Mammary epithelial cell (primary cell): ENCODE measurements around the gene PHLDB1.

Experiments
- EZH2 ChIP-seq: IDR thresholded peaks from 2 replicates; pipeline ENCODE4 v1.6.1; 2012; ENCODE audit warnings: low read length, inconsistent platforms, borderline replicate concordance
- TF ChIP-seq, protein P1 (sequence below), 2 donors: IDR thresholded peaks in 1 of 2; conservative IDR thresholded peaks in 1 of 2; 2 replicates each; pipeline ENCODE4 v1.5.1; 2011 to 2012; ENCODE audit warnings: inconsistent platforms in 2 of 2, low read length in 2 of 2, mild to moderate bottlenecking in 2 of 2, control low read depth in 1 of 2, low read depth in 1 of 2; ENCODE audit not compliant: insufficient read depth in 1 of 2; ENCODE audit errors: extremely low read depth in 1 of 2

DNA sequence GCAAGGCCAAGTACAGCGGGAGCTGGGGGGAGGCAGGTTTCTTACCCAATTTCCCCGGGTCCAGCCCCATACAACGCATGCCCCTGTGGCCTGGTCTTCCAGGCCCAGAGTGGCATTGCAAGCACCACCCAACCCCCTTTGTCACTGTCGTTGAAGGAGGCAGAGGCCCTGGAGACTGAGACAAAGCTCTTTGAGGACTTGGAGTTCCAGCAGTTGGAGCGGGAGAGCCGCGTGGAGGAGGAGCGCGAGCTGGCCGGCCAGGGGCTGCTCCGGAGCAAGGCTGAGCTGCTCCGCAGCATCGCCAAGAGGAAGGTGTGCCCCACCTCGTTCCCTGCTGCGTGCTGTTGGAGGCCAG is 27.8 kb downstream of the PHLDB1 start:
- TF ChIP-seq, protein P1, sequence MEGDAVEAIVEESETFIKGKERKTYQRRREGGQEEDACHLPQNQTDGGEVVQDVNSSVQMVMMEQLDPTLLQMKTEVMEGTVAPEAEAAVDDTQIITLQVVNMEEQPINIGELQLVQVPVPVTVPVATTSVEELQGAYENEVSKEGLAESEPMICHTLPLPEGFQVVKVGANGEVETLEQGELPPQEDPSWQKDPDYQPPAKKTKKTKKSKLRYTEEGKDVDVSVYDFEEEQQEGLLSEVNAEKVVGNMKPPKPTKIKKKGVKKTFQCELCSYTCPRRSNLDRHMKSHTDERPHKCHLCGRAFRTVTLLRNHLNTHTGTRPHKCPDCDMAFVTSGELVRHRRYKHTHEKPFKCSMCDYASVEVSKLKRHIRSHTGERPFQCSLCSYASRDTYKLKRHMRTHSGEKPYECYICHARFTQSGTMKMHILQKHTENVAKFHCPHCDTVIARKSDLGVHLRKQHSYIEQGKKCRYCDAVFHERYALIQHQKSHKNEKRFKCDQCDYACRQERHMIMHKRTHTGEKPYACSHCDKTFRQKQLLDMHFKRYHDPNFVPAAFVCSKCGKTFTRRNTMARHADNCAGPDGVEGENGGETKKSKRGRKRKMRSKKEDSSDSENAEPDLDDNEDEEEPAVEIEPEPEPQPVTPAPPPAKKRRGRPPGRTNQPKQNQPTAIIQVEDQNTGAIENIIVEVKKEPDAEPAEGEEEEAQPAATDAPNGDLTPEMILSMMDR (conservative IDR thresholded peaks at IDR 0.05 in 1 of 2, IDR thresholded peaks at IDR 0.05 in 1 of 2; ENCODE audit: extremely low read depth in 1 of 2, insufficient read depth in 1 of 2, low read depth in 1 of 2, low read length in 2 of 2), result no peak
- TF ChIP-seq EZH2, result no peak
